GM23248 (cell line): ENCODE data around the gene NLGN4X.

Experiments
- EZH2 ChIP-seq: fragments of 200-600 bp; sonication (generic); IDR thresholded peaks from 2 replicates; pipeline ENCODE4 v1.6.1; 2018; ENCODE audit warnings: antibody characterized with exemption, mild to moderate bottlenecking; ENCODE audit not compliant: insufficient read depth, poor library complexity, severe bottlenecking
- EZH2phosphoT487 ChIP-seq: fragments of 200-600 bp; sonication (generic); IDR thresholded peaks from 2 replicates; pipeline ENCODE4 v1.6.1; 2018; ENCODE audit warnings: antibody characterized with exemption, moderate library complexity, mild to moderate bottlenecking, low read depth; ENCODE audit not compliant: insufficient read depth

- TF ChIP-seq EZH2 (no peak), EZH2phosphoT487 (no peak)
Measured at GRCh38 chrX:5891378-5891777, 337.3 kb downstream of the NLGN4X start.
